ENCODE measurements around the gene OGA.

The OGA gene

GRCh38 chr10:101817337-101818118 lies 716 bp downstream of the OGA start:
- POLR2A ChIA-PET: interaction anchor here (1.1 to 1.3 kb wide), 4 partner anchors 10 to 62 kb away, joined by 3 to 7 read pairs (median 6); no protein-coding TSS in a partner anchor
- DNase-seq (ENCODE audit: low read depth, low spot score): peak; percentile 82
- H3K4me3 ChIP-seq (ENCODE audit: low read depth, low read length): peak overlapping the region; percentile 99
- CTCF ChIA-PET: interaction anchor here (0.7 to 2.4 kb wide), 6 partner anchors 18 to 193 kb away, joined by 3 to 12 read pairs (median 5); no protein-coding TSS in a partner anchor
- no peak for TF ChIP-seq CTCF (IDR thresholded peaks at IDR 0.05; ENCODE audit: insufficient read depth, low read length, missing control alignments)

- no peak for TF ChIP-seq CTCF (IDR thresholded peaks at IDR 0.05; ENCODE audit: insufficient read depth, low read length, missing control alignments)
- peak overlapping the region; percentile 99 for H3K4me3 ChIP-seq (ENCODE audit: low read depth, low read length)
- ChIA-PET POLR2A (no interaction called here), CTCF (interaction anchor here (0.6 to 1.5 kb wide), 3 partner anchors 34 to 191 kb away, joined by 3 to 5 read pairs (median 3); partner anchors contain the start of gene NPM3)
- no peak for DNase-seq (ENCODE audit: low read depth, low spot score)
Observed at GRCh38 chr10:101816913-101817336, 1.3 kb downstream of the OGA start.

GRCh38 chr10:101816376-101816775 lies 1.9 kb downstream of the OGA start:
- TF ChIP-seq CTCF (IDR thresholded peaks at IDR 0.05; ENCODE audit: insufficient read depth, low read length, missing control alignments): no peak
- CTCF ChIA-PET: interaction anchor here (0.6 to 2.1 kb wide), 6 partner anchors 12 to 193 kb away, joined by 3 to 7 read pairs (median 4); partner anchors contain the start of gene NPM3
- POLR2A ChIA-PET: no interaction called here
- H3K4me3 ChIP-seq (ENCODE audit: low read depth, low read length): peak overlapping the region; percentile 99
- DNase-seq (ENCODE audit: low read depth, low spot score): no peak

- ChIA-PET POLR2A (interaction anchor here (1.0 kb wide), 1 partner anchor 16 kb away, joined by 3 read pairs; no protein-coding TSS in a partner anchor), CTCF (interaction anchor here (1.5 to 2.1 kb wide), 4 partner anchors 10 to 195 kb away, joined by 3 to 15 read pairs (median 5); no protein-coding TSS in a partner anchor)
- DNase-seq (ENCODE audit: low read depth, low spot score): no peak
- H3K4me3 ChIP-seq (ENCODE audit: low read depth, low read length): peak overlapping the region; percentile 99
- TF ChIP-seq CTCF (IDR thresholded peaks at IDR 0.05; ENCODE audit: insufficient read depth, low read length, missing control alignments): no peak
Observed at GRCh38 chr10:101814466-101815071, 3.7 kb downstream of the OGA start.

GRCh38 chr10:101812606-101813005 lies 5.6 kb downstream of the OGA start:
- ChIA-PET CTCF (interaction anchor here (0.6 to 2.1 kb wide), 8 partner anchors 11 to 260 kb away, joined by 3 to 15 read pairs (median 4); no protein-coding TSS in a partner anchor), POLR2A (interaction anchor here (0.8 kb wide), 1 partner anchor 29 kb away, joined by 3 read pairs; no protein-coding TSS in a partner anchor)
- H3K4me3 ChIP-seq (ENCODE audit: low read depth, low read length): no peak overlapping the region
- no peak for TF ChIP-seq CTCF (IDR thresholded peaks at IDR 0.05; ENCODE audit: insufficient read depth, low read length, missing control alignments)
- DNase-seq (ENCODE audit: low read depth, low spot score): no peak

- H3K4me3 ChIP-seq (ENCODE audit: low read depth, low read length): no peak overlapping the region
- DNase-seq (ENCODE audit: low read depth, low spot score): no peak
- ChIA-PET POLR2A (no interaction called here), CTCF (interaction anchor here (0.7 kb wide), 1 partner anchor 26 kb away, joined by 3 read pairs; no protein-coding TSS in a partner anchor)
- no peak for TF ChIP-seq CTCF (IDR thresholded peaks at IDR 0.05; ENCODE audit: insufficient read depth, low read length, missing control alignments)
Observed at GRCh38 chr10:101807158-101807557, 11.1 kb downstream of the OGA start.
